Glomerular visceral epithelial cell (primary cell): ENCODE measurements around the gene IFT43.
"Not testable (repeated sequence)": the region's sequence is repeated elsewhere in the genome, so short reads cannot be mapped to it uniquely, and the experiment has no call there.

Experiments used
- DNase-seq: peaks from one replicate; pipeline ENCODE4 v3.0.0-alpha.2; 2016; ENCODE audit errors: extremely low spot score

IFT43 gene

DNA sequence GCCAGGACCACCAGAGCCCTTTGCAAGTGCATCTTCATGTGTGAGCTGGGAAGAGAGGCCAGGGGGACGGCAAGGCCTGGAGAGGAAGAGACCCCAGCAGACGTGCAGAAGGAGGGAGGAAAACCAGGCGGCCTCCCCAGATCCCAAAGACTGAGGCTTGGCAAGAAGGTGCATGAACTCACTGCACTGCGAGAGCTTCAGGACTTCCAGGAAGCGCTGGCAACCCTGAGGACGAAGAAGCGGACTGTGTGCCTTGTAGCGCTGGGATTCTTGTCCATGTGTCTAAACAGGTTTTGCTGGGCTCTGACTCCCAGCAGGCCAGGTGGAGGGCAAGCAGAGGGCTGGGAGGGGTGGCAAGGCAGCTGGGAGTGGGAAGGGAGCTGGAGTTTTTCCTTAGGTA is 4.7 kb upstream of the IFT43 start:
- no peak for DNase-seq

DNA sequence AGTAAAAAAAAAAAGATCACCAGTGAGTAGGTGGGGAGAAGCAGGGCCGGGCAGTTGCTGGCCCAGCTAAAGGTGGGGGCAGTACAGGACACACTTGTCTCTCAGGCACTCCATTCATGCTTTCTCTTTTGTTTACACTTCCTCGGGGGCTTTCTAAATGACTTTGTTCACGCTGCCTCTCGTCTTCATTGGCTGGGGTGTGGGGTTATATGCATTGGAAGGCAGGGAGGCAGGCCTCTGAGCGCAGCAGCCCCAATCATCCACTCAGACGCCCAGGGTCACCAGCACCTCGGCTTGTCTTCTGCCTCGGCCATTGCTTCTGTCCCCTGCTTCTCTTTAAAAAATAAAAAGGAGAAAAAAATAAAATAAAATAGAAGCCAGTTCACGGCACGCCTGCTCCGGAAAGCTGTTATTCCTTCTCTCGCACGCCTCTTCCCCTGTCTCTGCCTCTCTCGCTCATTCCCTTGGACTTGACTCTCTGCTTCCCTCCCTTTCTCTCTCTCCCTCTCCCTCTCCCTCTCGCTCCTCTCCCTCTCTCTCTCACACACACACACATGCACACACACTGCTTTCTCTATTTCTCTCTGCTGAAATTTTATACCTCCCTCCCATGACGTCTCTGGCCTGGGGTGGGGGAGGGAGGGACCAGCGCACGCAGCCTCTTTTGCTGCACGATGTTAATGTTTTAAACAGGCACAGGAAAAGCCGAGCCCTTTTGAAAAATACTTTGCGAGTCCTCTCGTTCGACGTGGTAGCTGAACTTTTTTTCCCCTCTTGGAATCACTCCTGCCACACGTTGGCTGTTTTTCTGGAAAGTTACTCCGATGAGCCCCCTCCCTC is 3.9 kb upstream of the IFT43 start, which contains the start of gene TGFB3:
TSS of gene TGFB3 (minus strand) at position 570 of the 840 bp plus-strand sequence. CDS start 1,102 bp downstream, outside the sequence.
- peak; percentile 86 for DNase-seq

DNA sequence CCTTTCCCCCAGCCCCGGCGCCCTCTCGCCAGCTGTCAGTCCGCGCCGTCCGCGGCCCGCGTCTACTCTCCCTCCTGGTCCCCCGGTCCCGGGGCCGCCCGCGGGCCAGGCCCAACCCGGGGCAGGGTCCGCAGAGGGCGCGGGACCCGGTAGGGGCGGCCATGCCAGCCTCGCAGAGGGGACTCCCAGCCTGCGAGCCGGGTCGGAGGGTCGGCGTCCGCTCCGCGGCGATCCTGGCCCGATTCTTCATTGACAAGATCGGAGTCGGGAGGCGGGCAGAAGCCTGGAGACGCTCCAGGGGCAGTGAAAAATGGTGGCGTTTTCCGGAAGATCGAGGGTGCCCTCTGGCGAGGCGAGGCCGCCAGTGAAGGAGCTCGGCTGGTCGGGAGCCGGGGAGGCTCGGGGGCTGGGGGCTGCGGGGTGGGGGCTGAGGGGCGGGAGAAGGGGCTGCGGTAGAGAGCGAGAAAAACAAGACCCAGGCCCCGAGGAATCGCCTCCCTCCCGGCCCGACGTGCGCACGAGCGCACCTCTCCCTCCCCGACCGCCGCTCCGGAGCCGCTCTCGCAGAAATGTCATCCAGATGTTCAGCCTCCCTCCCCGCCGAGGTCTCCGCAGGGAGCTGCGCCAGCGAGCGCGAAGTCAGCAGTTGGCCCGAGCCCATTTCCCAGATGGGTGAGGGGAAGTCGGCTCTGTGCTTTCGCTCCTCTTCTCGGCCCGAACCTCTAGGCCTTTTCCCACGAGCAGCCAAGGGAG is 3.1 kb upstream of the IFT43 start:
- DNase-seq: peak; percentile 81

DNA sequence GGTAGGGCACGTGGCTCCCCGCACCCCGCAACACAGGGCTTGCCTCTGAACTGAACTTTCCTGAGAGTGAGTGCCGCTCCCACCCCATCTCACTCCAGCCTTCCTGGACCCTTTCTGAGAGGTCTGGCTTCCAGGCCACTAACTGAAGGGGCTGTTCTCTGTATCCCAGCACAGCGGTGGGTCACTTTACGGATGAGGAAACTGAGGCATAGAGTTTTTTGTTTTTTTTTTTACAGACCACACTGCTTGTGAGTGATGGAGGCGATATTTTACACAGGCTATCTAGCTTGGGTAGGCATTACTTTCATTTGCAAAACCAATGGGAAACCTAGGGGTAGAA is 2.6 kb upstream of the IFT43 start:
- DNase-seq: no peak

DNA sequence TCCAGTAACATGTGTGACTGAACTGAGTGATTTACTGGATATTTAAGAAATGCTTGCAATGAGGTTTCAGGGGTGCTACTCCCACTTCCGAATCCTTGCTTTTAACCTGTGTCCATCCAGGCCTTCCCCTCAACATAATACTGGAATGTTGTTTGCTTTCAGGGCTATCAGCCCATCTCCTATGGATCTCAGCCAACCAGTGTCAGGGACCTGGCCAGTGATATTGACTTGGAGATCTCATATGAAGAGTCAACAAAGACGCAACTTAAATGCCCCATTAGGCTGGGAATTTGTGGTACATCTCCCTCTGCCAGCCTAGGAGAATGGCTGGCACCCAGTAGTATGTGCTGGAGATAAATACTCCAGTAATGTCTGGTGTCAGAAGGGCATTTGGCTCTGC is 889 bp upstream of the IFT43 start:
- no peak for DNase-seq

DNA sequence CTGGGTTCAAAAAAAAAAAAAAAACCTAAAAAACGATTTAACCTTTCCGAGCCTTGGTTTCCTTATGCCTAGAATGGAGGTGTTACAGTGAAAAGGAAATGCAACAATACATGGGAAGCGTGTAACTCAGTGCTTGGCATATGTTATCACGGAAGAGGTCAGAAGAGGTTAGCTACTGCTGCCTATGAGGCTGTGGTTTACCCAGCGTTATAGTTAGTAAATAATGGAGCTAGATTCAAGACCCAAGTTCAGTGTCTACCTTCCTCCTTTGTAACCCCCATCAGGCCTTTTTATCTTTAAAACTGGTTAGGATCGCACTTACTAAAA is 839 bp downstream of the IFT43 start:
- no peak for DNase-seq

DNA sequence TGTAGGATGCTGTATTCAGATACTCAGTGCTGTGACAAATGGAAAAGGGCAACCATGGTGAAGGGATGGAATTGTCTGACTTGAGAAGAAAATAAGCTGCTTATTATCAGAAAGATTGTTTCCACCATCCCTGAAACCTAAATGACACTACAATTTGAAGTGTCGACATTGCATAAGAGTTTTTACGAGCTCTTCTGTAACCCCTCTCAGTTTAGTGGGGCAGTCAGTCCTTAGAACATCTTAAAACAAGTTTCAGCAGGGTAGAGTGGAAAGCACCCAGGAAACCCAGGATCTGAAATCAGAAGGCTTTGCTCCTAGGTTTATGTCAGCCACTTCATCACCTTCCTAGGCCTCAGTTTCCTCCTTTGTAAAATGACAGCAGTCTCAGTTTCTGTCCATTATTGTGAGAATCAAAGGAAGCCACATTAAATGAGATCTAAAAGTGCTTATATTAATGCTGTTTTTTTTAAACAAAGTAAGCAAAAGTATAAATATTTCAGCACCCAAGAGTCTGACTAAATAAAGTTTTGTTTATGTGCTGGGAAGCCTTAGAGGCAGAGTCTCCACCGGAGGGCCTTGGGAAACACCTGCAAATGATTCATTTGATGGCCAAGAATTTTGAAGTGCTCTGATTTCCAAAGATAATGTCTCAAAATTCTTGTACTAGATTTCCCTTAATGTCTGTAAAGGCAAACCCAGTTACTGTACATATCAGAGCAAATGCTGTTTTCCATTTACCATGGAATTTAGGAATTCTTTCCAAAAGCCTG is 1.8 kb downstream of the IFT43 start:
- no peak for DNase-seq

DNA sequence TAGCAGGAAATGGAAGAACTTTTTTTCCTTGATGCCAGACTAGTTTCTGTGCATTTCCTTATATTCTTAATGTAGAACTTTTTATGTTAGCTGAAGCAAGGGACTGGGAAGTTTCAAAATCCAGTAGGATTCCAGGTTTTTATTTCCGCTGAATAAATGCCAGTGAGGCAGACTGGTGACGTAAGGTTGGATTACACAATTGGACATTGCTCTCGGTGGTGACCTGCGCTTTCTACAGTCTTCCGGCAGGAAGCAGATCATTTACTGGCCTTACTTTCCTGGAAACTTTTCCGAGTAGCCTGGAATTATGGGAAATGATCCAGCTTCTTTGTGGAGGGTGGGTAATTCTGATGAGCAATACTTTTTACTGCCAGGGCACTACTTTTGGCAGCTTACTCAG is 3.6 kb downstream of the IFT43 start:
- DNase-seq: no peak

DNA sequence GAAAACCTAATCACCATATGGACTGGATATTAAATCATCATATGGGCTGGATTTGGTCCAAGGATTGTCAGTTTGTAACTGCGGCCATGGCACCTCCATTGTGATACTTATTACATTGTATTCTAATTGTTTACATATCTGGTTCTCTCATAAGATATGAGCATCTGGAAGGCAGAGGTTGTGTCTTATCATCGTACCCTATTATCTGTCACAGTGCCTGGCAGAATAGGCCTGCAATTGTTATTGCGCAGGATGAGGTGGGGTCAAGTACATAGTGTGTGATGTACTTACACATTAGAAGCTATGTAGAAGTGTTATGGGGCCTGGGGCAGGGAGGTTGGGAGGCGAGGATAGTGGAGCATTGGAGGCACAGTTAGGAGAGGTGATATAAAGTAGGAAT is 4.7 kb downstream of the IFT43 start:
- DNase-seq: no peak

DNA sequence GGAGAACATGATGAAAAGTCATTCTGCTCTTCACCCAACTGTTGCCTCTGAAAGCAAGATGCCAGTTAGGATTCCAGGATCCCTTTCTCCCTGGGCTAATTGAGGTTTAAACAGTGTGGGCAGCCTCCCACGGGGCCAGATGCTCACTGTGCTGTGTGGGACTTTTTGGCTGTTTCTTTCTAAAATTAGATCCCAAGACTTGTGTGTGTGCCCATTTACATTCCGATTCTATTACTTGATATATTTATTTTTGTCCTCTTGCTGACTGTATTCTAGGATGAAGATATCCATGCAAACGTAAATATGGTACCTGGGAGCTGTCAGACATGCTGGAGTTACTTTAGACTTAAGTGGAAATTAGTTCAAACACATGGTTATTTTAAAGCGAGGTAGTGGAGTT is 6.2 kb downstream of the IFT43 start:
- no peak for DNase-seq

DNA sequence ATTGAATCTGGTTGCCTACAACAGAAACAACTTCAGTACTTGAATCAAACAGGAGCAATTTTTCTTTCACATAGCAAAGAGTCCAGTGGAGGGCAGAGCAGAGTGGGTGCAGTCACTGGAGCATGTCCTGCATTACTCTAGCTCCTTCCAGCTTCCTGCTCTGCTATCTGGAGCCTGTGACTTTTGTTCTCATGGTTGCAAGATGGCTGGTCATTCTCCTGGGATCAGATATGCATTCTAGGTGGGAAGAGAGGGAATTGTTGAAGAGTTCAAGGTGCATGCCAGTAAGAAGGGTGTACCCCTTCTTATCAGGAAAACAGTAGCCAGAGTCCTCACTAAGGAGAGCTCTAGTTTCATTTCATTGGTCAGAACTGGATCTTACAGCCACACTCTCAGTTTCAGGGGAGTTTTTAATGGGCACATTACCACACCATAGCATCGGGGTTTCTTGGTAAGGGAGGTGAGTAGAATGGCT is 8.0 kb downstream of the IFT43 start:
- peak; percentile 44 for DNase-seq

DNA sequence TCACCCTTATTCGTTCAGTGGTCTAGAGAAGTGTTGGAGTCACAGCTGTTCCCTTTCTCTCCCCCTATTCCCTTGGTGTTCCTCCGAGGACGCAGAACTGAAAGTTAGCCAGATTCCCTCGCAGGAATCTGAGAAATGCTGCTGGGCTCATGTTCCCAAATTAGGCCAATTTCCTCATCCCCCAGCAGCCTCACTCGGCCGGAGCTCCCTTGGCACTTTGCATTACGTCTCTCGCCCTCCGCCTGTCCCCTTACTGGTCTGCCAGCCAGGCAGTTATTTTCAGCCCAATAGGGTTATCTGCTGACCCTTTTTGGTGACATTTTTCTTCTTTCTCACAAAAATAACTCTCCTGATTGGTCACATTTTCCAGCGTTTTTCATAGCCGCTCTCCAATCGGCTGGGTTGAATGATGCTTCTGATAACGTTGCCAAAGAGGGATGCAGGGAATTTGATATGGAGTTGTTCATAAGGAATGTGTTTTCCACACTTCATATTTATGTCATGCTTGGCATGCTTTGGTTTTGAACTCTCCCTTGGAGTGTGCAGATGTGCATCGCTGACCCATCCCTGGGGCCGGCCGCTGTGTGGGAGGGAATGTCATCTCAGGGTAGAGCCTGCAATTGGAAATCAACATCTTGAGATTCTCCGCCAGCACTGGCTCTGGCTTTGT is 9.9 kb downstream of the IFT43 start:
- no peak for DNase-seq

DNA sequence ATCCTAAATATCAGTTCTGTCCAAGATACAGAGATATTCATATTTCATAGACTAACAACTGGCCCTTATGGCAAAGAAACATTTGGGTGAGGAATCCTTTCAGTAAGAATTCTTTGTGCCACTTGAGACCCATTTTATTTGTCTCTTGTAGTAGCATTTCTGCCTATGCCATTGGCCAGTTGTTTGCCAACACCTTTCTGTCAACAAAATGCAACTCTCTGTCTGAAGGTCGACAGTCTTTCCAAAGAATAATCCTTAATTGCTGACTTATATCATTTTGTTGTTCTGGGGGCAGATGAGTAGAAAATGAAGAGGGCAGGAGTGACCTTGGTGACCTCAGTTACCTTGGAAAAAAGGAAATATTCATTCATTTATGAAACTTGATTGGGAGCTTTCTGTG is 10.9 kb downstream of the IFT43 start:
- DNase-seq: no peak

DNA sequence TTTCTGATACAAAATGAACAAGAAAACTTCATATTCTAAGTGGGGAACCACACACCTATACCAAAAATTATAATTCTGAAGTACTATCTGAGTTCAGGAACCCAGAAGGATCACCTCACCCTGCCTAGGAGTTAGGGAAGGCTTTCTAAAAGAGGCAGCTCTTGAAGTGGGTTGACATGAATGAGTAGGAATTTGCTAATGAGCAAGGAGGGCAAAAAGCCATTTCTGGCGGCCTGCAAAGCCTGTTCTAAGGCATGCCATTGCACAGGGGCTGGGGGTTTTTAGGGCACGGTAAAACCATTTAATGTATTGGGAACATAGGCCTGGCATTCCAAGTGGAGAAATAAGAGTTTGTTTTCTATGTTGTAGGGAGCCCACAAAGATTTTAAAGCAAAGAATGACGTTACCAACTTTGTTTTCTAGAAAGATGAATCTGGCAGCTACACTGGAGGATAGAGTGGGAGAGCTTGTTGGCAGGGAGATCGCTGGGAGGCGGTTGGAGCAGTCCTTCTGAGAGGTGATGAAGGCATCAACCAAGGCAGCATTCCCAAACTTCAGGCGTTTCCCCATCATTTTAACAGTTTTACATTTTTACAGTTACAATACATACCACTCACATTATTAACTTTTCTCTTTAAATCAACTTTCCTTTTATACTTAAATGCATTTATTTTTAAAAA is 14.1 kb downstream of the IFT43 start:
- DNase-seq: no peak

DNA sequence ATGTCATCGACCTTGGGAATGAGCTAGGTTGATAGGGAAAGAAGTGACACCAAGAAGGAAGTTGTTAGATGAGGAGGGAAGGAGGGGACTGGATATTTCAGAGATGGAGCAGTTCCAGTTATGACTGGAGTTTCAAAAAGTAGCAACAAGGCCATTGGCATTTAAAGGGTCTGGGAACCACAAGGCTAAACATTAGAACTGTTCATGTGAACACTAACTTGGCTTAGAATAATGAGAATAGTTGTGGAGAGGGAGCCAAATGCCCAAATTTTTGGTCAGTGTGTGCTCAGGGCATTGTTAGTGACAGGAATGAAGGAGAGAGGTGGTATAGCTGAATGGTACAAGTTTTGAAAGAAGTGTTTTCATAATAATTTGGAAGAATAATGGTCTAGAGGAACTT is 16.8 kb downstream of the IFT43 start:
- no peak for DNase-seq

DNA sequence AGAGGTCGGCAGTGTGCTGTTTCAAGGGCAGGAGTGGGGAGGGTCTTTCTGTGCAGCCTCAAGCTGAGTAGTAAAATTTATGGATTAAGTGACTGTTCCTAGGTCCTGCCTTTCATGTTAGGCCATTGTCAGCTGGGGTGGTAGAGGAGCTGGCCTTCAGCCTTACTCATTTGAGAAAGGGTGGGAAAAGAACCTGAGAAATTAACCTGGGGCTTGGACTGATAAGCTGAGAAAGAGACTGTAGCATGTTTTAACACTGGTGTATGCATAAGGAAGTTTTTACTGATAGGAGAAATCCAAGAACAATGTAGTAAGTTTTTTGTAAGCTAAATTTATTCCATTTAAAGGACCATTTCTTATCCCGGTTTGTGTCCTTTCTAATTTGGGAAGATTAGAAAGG is 20.7 kb downstream of the IFT43 start:
- no peak for DNase-seq

DNA sequence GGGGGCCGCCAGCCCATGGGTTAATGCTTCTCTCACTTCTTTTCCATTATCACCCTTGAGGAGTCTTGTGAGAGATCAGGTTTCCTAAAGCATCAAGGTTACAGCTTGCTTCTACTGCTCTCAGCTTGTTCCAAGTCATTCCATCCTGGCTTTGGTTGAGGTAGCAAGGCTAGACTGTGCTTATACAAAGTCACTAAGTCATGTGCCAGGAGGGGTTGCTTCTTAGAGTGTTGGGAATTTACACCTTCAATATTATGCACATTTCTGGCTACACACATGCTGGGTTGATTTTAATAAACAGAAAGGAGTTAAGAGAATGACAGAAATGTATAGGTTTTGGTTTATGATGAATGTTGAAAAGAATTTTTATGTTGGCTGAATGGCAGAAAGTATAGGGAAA is 21.8 kb downstream of the IFT43 start:
- no peak for DNase-seq

DNA sequence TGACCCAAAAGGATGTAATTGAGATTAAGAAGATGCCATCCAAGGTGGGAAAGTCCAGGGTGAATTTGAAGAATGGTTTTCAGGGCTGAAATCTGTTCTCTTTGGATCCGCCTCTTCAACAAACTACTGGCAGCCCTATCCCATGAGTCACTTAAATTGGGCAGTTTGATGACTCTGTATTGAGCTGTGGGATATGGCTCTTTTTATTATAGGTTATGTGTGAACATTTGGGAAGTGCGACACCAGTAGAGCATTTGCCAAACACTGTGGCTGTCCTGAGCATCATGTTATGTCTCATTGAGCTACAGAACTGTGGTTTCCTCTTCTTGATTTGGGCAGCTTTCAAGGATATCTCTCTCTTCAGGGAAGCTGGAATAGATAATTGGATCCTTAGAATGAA is 22.3 kb downstream of the IFT43 start:
- no peak for DNase-seq

DNA sequence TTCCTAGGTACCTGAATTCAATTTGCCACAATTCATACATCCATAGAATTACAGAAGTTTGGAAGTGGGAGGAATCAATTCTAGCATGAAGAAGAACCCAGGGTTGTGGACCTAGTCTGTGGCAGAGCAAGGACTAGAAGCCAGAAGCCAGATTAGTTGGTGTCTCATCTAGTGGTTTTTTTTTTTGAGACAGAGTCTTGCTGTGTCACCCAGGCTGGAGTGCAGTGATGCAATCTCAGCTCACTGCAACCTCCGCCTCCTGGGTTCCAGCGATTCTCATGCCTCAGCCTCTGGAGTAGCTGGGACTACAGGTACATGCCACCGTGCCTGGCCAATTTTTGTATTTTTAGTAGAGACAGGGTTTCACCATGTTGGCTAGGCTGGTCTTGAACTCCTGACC is 24.1 kb downstream of the IFT43 start:
- DNase-seq: not testable (repeated sequence)

DNA sequence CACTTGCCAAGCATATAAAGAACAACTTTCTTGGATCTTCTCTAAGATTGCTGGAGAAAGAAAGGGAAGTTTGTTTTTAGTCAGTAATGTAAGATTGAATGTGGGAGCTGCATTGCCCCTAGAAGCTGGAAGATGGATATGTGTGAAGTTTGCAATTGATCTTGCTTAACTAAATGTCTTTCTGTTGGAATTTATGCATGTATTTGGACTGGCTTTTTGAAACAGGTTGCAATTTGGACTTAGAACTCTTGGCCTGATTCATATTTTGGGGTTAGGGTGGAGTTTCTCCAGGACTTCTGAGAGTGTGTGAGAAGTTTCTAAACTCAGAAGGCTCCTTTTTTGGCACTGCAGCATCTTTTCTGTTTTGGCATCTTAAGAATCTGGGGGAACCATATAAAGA is 26.4 kb downstream of the IFT43 start:
- no peak for DNase-seq

DNA sequence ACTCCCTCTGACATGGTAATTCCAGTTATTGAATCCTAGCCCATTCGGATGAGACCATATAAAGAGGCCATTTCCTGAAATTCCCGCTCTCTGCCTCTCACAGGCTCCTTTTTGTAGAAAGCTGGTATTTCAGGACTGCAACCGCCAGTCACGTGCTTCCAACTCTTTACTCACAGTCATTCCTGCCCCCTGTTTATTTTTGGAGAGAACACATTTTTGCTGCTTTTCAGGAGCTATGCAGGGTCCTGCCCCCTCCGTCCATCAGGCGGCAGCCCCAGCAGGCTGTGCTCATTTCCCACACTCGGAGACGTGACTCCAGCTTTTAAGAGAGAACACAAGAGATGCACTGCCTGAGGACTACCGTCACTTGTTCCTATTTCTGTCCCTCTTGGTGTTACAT is 26.8 kb downstream of the IFT43 start:
- no peak for DNase-seq
